KOPT-K1 (cell line): ENCODE measurements around the gene OR1I1.
A peak's percentile ranks its signal among the peaks of the same experiment; 100 is the strongest.
"Not testable (repeated sequence)": the region's sequence is repeated elsewhere in the genome, so short reads cannot be mapped to it uniquely, and the experiment has no call there.

Experiments used
- H3K27ac ChIP-seq: fragments of 200-600 bp; sonication (generic); 2 replicates; pipeline ENCODE4 v1.5.1; 2016; ENCODE audit warnings: antibody characterized with exemption, mild to moderate bottlenecking, low read depth, low read length; ENCODE audit not compliant: poor library complexity, severe bottlenecking
- H3K36me3 ChIP-seq: fragments of 200-600 bp; sonication (generic); 2 replicates; pipeline ENCODE4 v1.5.1; 2017; ENCODE audit warnings: antibody characterized with exemption, mild to moderate bottlenecking, low read length, moderate library complexity; ENCODE audit not compliant: insufficient read depth
- H3K9me3 ChIP-seq: fragments of 200-600 bp; sonication (generic); 2 replicates; pipeline ENCODE4 v1.5.1; 2017; ENCODE audit warnings: antibody characterized with exemption, low read length, mild to moderate bottlenecking; ENCODE audit not compliant: insufficient read depth, poor library complexity, severe bottlenecking

The OR1I1 gene

GRCh38 chr19:15075806-15076205, 6.2 kb upstream of the OR1I1 start:
- H3K9me3 ChIP-seq = no peaks in the 10 kb centered on the region
- no peaks in the 10 kb centered on the region for H3K36me3 ChIP-seq
- no peak overlapping the region for H3K27ac ChIP-seq

- not testable (repeated sequence) for H3K9me3 ChIP-seq, H3K27ac ChIP-seq, H3K36me3 ChIP-seq
Observed at GRCh38 chr19:15080002-15080401, 2.0 kb upstream of the OR1I1 start.

GRCh38 chr19:15087182-15087581, 5.2 kb downstream of the OR1I1 start:
- H3K36me3 ChIP-seq = no peaks in the 10 kb centered on the region
- H3K27ac ChIP-seq = no peak overlapping the region
- H3K9me3 ChIP-seq = no peaks in the 10 kb centered on the region

GRCh38 chr19:15091918-15092753, 10.1 kb downstream of the OR1I1 start:
- H3K36me3 ChIP-seq = no peaks in the 10 kb centered on the region
- H3K9me3 ChIP-seq = no peaks in the 10 kb centered on the region
- no peak overlapping the region for H3K27ac ChIP-seq

GRCh38 chr19:15093001-15093400, 11.0 kb downstream of the OR1I1 start:
- Histone ChIP-seq H3K36me3 (no peaks in the 10 kb centered on the region), H3K27ac (no peak overlapping the region)

GRCh38 chr19:15096223-15096622, 14.2 kb downstream of the OR1I1 start:
- H3K9me3 ChIP-seq = no peaks in the 10 kb centered on the region
- H3K36me3 ChIP-seq = no peaks in the 10 kb centered on the region
- no peak overlapping the region for H3K27ac ChIP-seq

More at GRCh38 chr19:15093001-15093400, 11.0 kb downstream of the OR1I1 start:
- no peaks in the 10 kb centered on the region for H3K9me3 ChIP-seq

GRCh38 chr19:15097980-15098379, 16.0 kb downstream of the OR1I1 start:
- H3K36me3 ChIP-seq, H3K9me3 ChIP-seq, H3K27ac ChIP-seq: not testable (repeated sequence)

GRCh38 chr19:15098460-15098859, 16.4 kb downstream of the OR1I1 start:
- Histone ChIP-seq H3K9me3 (peaks cover 2% of the 10 kb centered on the region), H3K27ac (no peak overlapping the region), H3K36me3 (no peaks in the 10 kb centered on the region)

GRCh38 chr19:15099017-15099582, 17.1 kb downstream of the OR1I1 start:
- Histone ChIP-seq H3K36me3 (no peaks in the 10 kb centered on the region), H3K27ac (no peak overlapping the region), H3K9me3 (peaks cover 8% of the 10 kb centered on the region)

- H3K9me3 ChIP-seq = peaks cover 17% of the 10 kb centered on the region
- H3K36me3 ChIP-seq = no peaks in the 10 kb centered on the region
- no peak overlapping the region for H3K27ac ChIP-seq
Observed at GRCh38 chr19:15101479-15102082, 19.6 kb downstream of the OR1I1 start.

GRCh38 chr19:15104003-15104402, 22.0 kb downstream of the OR1I1 start:
- Histone ChIP-seq H3K36me3 (no peaks in the 10 kb centered on the region), H3K27ac (no peak overlapping the region)

GRCh38 chr19:15104411-15104810, 22.4 kb downstream of the OR1I1 start:
- H3K9me3 ChIP-seq = peaks cover 17% of the 10 kb centered on the region
- no peak overlapping the region for H3K27ac ChIP-seq
- H3K36me3 ChIP-seq = no peaks in the 10 kb centered on the region

More at GRCh38 chr19:15104003-15104402, 22.0 kb downstream of the OR1I1 start:
- H3K9me3 ChIP-seq = peaks cover 17% of the 10 kb centered on the region

- Histone ChIP-seq H3K9me3 (peaks cover 17% of the 10 kb centered on the region), H3K27ac (no peak overlapping the region), H3K36me3 (no peaks in the 10 kb centered on the region)
Observed at GRCh38 chr19:15105044-15105443, 23.0 kb downstream of the OR1I1 start.

- Histone ChIP-seq H3K9me3 (peaks cover 17% of the 10 kb centered on the region), H3K27ac (peak within 1 kb of the TSS; percentile 35), H3K36me3 (no peaks in the 10 kb centered on the region)
Observed at GRCh38 chr19:15107061-15108010, 25.3 kb downstream of the OR1I1 start, which contains the start of gene SYDE1. Gene SYDE1, plus strand, starts transcription at chr19:15107401. Its CDS starts 33 bp downstream, at chr19:15107434.
